HepG2 (cell line): ENCODE measurements around the gene CCDC170. TPM values are rescaled to one million over a fixed set of nuclear protein-coding genes. Genes with fewer than 3 reads are reported as not detected.

Experiments
- ATAC-seq: fragments of 200-7000 bp; cut with Tn5 transposase; 3 replicates; pipeline ENCODE4 v1.9.1; 2020; ENCODE audit warnings: mild to moderate bottlenecking, moderate library complexity
- BruUV-seq: library from RNA; stranded (reverse); fragments of 400-500 nt; replicated peaks from 2 replicates; lab custom pipeline; 2021; lab: Mats Ljungman, UMichigan
- CTCF ChIA-PET: fragments of 300-600 bp; formaldehyde crosslinking; extraction: SDS; loops from one replicate; lab custom pipeline; 2021; ENCODE audit warnings: low total read pairs, inconsistent platforms, low intra/inter-chr PET ratio; lab: Yijun Ruan, JAX
- POLR2A ChIA-PET: fragments of 350-600 bp; sonication (Branson Sonifier 250); formaldehyde crosslinking; loops from one replicate; lab custom pipeline; 2020; ENCODE audit warnings: antibody characterized with exemption, inconsistent platforms; lab: Yijun Ruan, JAX
- DNase-seq: peaks from one replicate; pipeline ENCODE4 v3.0.0-alpha.2; 2015; ENCODE audit warnings: low spot score
- FAIRE-seq: peaks from 3 replicates; lab custom pipeline; 2011; peaks lifted over from hg19 to GRCh38; lab: Jason Lieb, UNC
- H2AFZ ChIP-seq: one replicate; pipeline ENCODE4 v1.6.1; 2011; ENCODE audit warnings: low read length, inconsistent platforms
- H3K27ac ChIP-seq: fragments of 300-600 bp; 3 replicates; pipeline ENCODE4 v1.8.0; 2011; ENCODE audit warnings: mixed run types, mild to moderate bottlenecking, mixed read lengths, low read length, inconsistent platforms; ENCODE audit not compliant: insufficient read depth; ENCODE audit errors: extremely low read length
- H3K27me3 ChIP-seq, 2 experiments: fragments of 200-600 bp in 1 of 2; 2 replicates in 1 of 2; 3 replicates in 1 of 2; pipeline versions ENCODE4 v1.6.0 to v1.8.0; 2011; ENCODE audit warnings: low read length in 2 of 2, mild to moderate bottlenecking in 2 of 2, moderate library complexity in 2 of 2, inconsistent platforms in 1 of 2; ENCODE audit not compliant: insufficient read depth in 2 of 2, control insufficient read depth in 1 of 2
- H3K36me3 ChIP-seq, 2 experiments: fragments of 200-600 bp in 1 of 2; replicated peaks in 1 of 2; 2 replicates in 1 of 2; 3 replicates in 1 of 2; pipeline versions ENCODE4 v1.5.1 to v1.8.0; 2011; ENCODE audit warnings: low read length in 2 of 2, inconsistent platforms in 1 of 2; ENCODE audit not compliant: insufficient read depth in 2 of 2, control insufficient read depth in 1 of 2
- H3K4me1 ChIP-seq: 2 replicates; pipeline ENCODE4 v1.5.1; 2012; ENCODE audit warnings: low read length, inconsistent platforms; ENCODE audit not compliant: insufficient read depth
- H3K4me2 ChIP-seq: 2 replicates; pipeline ENCODE4 v1.6.0; 2011; ENCODE audit warnings: low read depth, low read length, inconsistent platforms
- H3K4me3 ChIP-seq, 3 experiments: fragments of 200-600 bp in 1 of 3; sonication (generic), shearing (Covaris generic) in 1 of 3; replicated peaks in 1 of 3; 2 replicates each; pipeline ENCODE4 v1.5.1; 2011 to 2016; ENCODE audit warnings: low read length in 3 of 3, inconsistent platforms in 2 of 3, low read depth in 2 of 3, mild to moderate bottlenecking in 2 of 3, control low read depth in 1 of 3, mixed read lengths in 1 of 3; ENCODE audit not compliant: insufficient read depth in 1 of 3
- H3K79me2 ChIP-seq: one replicate; pipeline ENCODE4 v1.6.1; 2011; ENCODE audit warnings: low read length, inconsistent platforms; ENCODE audit not compliant: insufficient read depth
- H3K9ac ChIP-seq: 2 replicates; pipeline ENCODE4 v1.6.0; 2011; ENCODE audit warnings: mild to moderate bottlenecking, low read depth, low read length, inconsistent platforms; ENCODE audit not compliant: insufficient read depth
- H3K9me3 ChIP-seq: 2 replicates; pipeline ENCODE4 v1.5.1; 2012; ENCODE audit warnings: mild to moderate bottlenecking, low read length
- H4K20me1 ChIP-seq: 2 replicates; pipeline ENCODE4 v1.6.0; 2011; ENCODE audit warnings: inconsistent platforms, mild to moderate bottlenecking, low read length, moderate library complexity; ENCODE audit not compliant: insufficient read depth
- FUBP1 ChIP-seq: sonication (generic); formaldehyde crosslinking; IDR thresholded peaks from 2 replicates; pipeline ENCODE4 v1.5.1; 2020; ENCODE audit warnings: missing genetic modification reagents, mild to moderate bottlenecking, borderline replicate concordance
- SCMH1 ChIP-seq: sonication (generic); formaldehyde crosslinking; IDR thresholded peaks from 2 replicates; pipeline ENCODE4 v1.9.0; 2021; ENCODE audit warnings: missing genetic modification reagents, mild to moderate bottlenecking, borderline replicate concordance
- TFAP4 ChIP-seq: sonication (generic); IDR thresholded peaks from 2 replicates; pipeline ENCODE4 v1.6.1; 2016; ENCODE audit warnings: low read depth, borderline replicate concordance
- ZNF10 ChIP-seq: sonication (generic); formaldehyde crosslinking; IDR thresholded peaks from 2 replicates; pipeline ENCODE4 v1.4.0; 2020; ENCODE audit warnings: mild to moderate bottlenecking, low read depth, missing genetic modification reagents, borderline replicate concordance
- ZNF143 ChIP-seq: sonication (generic); formaldehyde crosslinking; IDR thresholded peaks from 2 replicates; pipeline ENCODE4 v1.4.0; 2020; ENCODE audit warnings: missing genetic modification reagents
- ZNF264 ChIP-seq: sonication (generic); formaldehyde crosslinking; IDR thresholded peaks from 2 replicates; pipeline ENCODE4 v1.4.0; 2020; ENCODE audit warnings: missing genetic modification reagents
- ZNF318 ChIP-seq: sonication (generic); formaldehyde crosslinking; IDR thresholded peaks from 2 replicates; pipeline ENCODE4 v1.4.0; 2020; ENCODE audit warnings: mild to moderate bottlenecking, missing genetic modification reagents
- ZSCAN20 ChIP-seq: sonication (generic); formaldehyde crosslinking; IDR thresholded peaks from 2 replicates; pipeline ENCODE4 v1.4.0; 2020; ENCODE audit warnings: missing genetic modification reagents, mild to moderate bottlenecking, borderline replicate concordance
- WGBS: methylation state at CpG from one replicate; pipeline ENCODE4 v1.1.6; 2017; ENCODE audit warnings: low lambda C conversion rate; 5-methylcytosine and 5-hydroxymethylcytosine counted together
- in situ Hi-C: cut with HindIII; loops from 2 replicates; pipeline ENCODE4 v1.10.0; 2017; ENCODE audit warnings: low pct_unique_long_range_greater_than_20kb; ENCODE audit not compliant: extremely low pct_ligation_motif_present
- intact Hi-C: fragments of 100-400 bp; cut with micrococcal nuclease; formaldehyde crosslinking; loops from one replicate; pipeline ENCODE4 v1.10.0; 2022; ENCODE audit not compliant: unreplicated experiment
- polyA plus RNA-seq, 8 experiments: library from polyadenylated mRNA; depleted of rRNA in 3 of 8; stranded (reverse) in 7 of 8; unstranded in 1 of 8; fragments of >200 nt; fragmentation: Illumina TruSeq in 4 of 8; extraction: Trizol in 4 of 8; gene quantifications; 2 replicates each; pipeline versions ENCODE4 v1.2.1 to v1.2.3, GENCODE V29; 2011 to 2016; ENCODE audit warnings: low read depth in 4 of 8, missing spikeins in 1 of 8, mixed read lengths in 1 of 8; ENCODE audit not compliant: insufficient read depth in 1 of 8
- total RNA-seq, 5 experiments: library from RNA; depleted of rRNA; stranded (reverse); fragments of >200 nt; fragmentation: Illumina TruSeq; extraction: Trizol; gene quantifications; 2 replicates each; pipeline ENCODE4 v1.2.3, GENCODE V29; 2016; ENCODE audit warnings: low read depth in 1 of 5

The CCDC170 gene
- total and polyA plus RNA-seq, 2 of the 13 experiments (the other 11 are each of a cell fraction or from before 2014, with no cell fraction given), result 0.90 to 5.1 TPM

- H2AFZ ChIP-seq, result no peak overlapping the region
- TF ChIP-seq TFAP4 (no peak), ZNF264 (CRISPR knock-in tag) (peak; percentile 92), SCMH1 (no peak), ZSCAN20 (CRISPR knock-in tag) (no peak), ZNF10 (CRISPR knock-in tag) (no peak), ZNF318 (CRISPR knock-in tag) (no peak), FUBP1 (no peak), ZNF143 (CRISPR knock-in tag) (no peak)
- TF ChIP-seq, all 625 proteins: peak for 1
- no peak for FAIRE-seq
- CTCF ChIA-PET, result no interaction called here
- 92% methylated on average over 3 of the region's 3 CpGs for WGBS
- no peak overlapping the region for H3K4me2 ChIP-seq
- H3K27me3 ChIP-seq, result no peaks in the 10 kb centered on the region
- POLR2A ChIA-PET, result no interaction called here
- no peak overlapping the region for H3K9ac ChIP-seq
- no peaks in the 10 kb centered on the region for H3K4me1 ChIP-seq
- no peak for DNase-seq
- in situ Hi-C loops, result no loop called here
- no peak for ATAC-seq
- H3K4me3 ChIP-seq, result no peak overlapping the region
- no peaks in the 10 kb centered on the region for H3K36me3 ChIP-seq
- no peak overlapping the region for H3K27ac ChIP-seq
- H3K79me2 ChIP-seq, result no peaks in the 10 kb centered on the region
- BruUV-seq, result no TSS peak
- H4K20me1 ChIP-seq, result no peaks in the 10 kb centered on the region
- intact Hi-C loops, result no loop called here
- H3K9me3 ChIP-seq, result no peaks in the 10 kb centered on the region
These were observed 56.8 kb downstream of the CCDC170 start for GRCh38 chr6:151550618-151551017.
